HG03196 (cell line): Measurements from ENCODE around the gene RNASE13.
A peak's percentile ranks its signal among the peaks of the same experiment; 100 is the strongest.

ENCODE experiments used
- ATAC-seq: cut with Tn5 transposase; IDR thresholded peaks from one replicate; pipeline ENCODE4 v1.9.1; 2021; ENCODE audit not compliant: unreplicated experiment

The RNASE13 gene, protein sequence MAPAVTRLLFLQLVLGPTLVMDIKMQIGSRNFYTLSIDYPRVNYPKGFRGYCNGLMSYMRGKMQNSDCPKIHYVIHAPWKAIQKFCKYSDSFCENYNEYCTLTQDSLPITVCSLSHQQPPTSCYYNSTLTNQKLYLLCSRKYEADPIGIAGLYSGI

GRCh38 chr14:21034707-21035106, at the start of gene RNASE13:
Gene RNASE13, minus strand, starts transcription at chr14:21034807. Its CDS starts 519 bp downstream, at chr14:21034288.
- ATAC-seq, result no peak

DNA sequence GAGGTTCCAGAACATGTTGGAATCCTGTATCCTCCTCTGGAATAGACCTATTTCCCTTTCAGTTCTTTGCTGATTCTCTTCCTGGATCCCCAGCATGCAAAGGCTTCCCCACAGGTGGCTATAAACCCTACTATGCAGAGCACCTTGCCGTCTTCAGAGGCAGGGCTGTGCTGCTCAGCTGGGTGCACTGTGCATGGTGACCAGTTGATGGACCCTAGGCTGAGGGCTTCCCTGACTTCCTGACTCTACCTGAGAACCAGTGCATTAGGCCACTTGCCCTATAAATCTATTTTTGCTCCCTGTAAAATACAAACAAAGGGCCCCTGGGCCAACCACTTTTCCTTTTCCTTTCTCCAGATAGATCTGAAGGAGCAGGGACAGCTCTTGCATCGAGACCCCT, 49.8 kb upstream of the RNASE13 start:
- no peak for ATAC-seq

GRCh38 chr14:21083565-21084325, 49.1 kb upstream of the RNASE13 start:
- no peak for ATAC-seq

- no peak for ATAC-seq
Measured at GRCh38 chr14:21081521-21082142, 47.0 kb upstream of the RNASE13 start.

DNA sequence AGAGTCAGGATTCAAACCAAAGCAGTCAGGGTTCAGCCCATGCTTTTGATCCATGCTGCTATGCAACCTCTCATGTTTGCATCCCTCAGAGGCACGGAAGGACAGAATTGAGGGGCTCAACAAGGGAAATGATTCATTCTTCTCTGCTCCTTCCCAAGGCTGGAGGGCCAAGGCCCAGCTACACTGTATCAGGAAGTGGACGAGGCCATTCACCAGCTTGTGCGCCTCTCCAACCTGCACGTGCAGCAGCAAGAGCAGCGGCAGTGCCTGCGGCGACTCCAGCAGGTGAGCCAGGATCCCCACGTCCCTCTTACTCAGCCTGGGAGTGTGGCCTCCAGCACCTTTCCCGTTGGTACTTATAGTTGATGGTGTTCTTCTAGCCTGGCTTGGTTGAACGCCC, 44.1 kb upstream of the RNASE13 start:
- ATAC-seq, result no peak

DNA sequence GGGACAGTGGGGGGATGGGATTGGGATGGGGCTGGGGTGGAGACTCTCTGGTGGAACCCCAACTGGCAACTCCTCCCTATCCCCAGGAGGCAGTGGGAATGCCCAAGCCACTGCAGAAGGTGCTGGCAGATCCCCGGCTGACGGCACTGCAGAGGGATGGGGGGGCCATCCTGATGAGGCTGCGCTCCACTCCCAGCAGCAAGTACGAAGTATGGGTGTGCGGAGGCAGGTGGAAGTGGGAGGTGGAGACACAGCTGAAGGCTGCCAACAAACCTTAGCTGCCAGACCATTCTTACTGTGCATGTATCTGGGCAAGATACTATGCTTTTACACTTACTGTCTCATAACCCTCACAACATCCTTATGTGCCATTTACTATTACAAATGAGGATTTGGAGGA, 43.7 kb upstream of the RNASE13 start:
- no peak for ATAC-seq

- no peak for ATAC-seq
Measured at GRCh38 chr14:21077672-21078071, 43.1 kb upstream of the RNASE13 start.

- no peak for ATAC-seq
Measured at GRCh38 chr14:21075719-21076437, 41.3 kb upstream of the RNASE13 start.

DNA sequence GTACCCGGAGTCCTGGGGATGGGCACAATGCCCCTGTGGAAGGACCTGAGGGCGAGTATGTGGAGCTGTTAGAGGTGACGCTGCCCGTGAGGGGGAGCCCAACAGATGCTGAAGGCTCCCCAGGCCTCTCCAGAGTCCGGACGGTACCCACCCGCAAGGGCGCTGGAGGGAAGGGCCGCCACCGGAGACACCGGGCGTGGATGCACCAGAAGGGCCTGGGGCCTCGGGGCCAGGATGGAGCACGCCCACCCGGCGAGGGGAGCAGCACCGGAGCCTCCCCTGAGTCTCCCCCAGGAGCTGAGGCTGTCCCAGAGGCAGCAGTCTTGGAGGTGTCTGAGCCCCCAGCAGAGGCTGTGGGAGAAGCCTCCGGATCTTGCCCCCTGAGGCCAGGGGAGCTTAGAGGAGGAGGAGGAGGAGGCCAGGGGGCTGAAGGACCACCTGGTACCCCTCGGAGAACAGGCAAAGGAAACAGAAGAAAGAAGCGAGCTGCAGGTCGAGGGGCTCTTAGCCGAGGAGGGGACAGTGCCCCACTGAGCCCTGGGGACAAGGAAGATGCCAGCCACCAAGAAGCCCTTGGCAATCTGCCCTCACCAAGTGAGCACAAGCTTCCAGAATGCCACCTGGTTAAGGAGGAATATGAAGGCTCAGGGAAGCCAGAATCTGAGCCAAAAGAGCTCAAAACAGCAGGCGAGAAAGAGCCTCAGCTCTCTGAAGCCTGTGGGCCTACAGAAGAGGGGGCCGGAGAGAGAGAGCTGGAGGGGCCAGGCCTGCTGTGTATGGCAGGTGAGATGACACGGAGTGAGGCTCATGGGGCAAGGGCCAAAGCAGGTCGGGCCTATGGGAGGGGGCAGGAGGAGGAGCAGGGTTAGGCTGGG, 40.0 kb upstream of the RNASE13 start:
- ATAC-seq, result no peak

DNA sequence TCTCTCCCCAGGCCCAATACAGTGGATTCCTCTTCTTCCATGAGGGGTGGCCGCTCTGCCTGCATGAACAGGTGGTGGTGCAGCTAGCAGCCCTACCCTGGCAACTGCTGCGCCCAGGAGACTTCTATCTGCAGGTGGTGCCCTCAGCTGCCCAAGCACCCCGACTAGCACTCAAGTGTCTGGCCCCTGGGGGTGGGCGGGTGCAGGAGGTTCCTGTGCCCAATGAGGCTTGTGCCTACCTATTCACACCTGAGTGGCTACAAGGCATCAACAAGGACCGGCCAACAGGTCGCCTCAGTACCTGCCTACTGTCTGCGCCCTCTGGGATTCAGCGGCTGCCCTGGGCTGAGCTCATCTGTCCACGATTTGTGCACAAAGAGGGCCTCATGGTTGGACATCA, 39.3 kb upstream of the RNASE13 start:
- no peak for ATAC-seq

DNA sequence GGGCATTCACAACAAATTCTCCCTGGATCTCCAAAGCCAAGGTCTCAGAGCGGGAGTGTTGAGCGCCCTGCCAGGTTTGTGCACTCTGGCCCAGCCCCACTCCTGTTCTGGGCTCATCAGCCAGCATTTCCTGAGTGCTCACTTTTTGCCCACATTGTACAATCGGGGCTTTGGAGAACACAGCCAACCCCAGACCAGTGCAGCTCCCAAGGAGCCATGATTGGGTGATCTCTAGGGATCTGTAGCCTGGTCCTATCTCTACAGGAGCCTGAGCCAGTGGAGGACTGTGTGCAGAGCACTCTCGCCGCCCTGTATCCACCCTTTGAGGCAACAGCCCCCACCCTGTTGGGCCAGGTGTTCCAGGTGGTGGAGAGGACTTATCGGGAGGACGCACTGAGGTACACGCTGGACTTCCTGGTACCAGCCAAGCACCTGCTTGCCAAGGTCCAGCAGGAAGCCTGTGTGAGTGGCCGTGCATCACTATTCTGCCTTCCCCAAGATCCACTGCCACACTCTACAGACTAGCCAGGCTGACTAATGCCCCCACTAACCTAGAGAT, 38.3 kb upstream of the RNASE13 start:
- no peak for ATAC-seq

- ATAC-seq, result no peak
Measured at GRCh38 chr14:21072031-21072473, 37.4 kb upstream of the RNASE13 start.

DNA sequence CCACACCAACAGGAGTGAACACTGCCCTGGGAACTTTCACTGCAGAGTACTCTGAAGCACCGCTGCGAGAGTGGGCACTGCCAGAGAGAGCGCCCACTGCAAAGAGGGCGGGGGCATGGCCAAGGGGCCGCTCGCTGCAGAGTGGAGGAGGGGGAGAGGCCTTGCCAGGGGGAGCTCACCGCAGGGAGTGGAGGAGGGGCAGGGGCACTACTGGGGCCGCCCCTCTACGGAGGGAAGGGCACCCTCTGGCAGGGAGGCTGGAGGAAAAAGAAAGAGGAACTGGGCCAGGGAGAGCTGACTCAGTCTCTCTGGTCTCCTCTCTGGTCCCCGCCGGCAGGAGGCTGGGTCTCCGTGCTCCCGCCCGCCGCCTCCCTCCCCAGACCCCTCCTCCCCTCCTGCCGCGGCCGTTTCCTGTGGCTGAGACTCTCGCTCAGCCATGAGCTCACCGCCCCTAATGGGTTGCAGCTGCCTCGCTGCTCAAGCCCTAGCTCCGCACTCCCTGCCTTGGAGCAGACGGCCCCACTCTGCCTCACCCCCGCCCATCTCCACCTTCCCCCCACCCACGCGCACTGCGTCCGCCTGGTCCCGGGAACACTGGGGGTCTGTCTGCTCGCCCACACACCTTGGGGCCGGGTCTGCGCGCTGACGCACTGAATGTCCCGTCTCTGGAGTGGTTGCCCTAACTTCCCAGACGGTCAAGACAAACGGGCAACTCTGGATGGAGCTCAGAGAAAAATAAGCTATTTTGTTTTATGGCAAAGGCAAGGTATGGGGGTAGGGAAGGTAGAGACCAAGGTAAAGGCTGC, 36.8 kb upstream of the RNASE13 start:
- ATAC-seq, result peak; percentile 64

DNA sequence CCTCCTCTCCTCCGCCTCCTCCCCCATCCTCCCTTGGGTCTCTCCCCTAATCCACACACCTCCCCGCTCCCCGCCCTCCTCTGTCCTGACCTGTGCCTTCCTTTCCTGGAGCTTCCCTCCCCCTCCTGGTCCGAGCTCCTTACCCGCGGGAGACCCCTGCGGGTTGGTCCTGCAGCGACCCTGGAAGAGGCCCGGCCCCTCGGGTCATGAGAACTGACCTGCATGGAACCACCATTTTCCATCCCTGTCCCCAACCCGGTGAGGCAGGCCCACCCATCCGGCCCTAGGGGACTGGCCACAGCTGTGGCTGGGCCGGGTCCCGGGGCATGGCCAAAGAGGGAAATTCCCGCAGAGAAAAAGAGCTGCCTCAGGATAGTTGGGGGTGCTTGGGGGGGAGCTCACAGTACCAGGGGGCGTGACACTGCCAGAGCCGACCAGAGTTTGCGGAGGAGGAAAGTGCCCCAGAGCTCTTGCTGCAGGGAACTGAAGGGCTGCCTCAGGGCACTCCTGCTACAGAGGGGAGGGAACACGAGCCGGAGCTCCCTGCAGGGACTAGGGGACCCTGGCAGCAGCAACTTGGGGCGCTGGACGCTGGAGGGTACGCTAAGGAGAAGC, 36.1 kb upstream of the RNASE13 start:
- peak; percentile 5 for ATAC-seq

- ATAC-seq, result no peak
Measured at GRCh38 chr14:21070083-21070609, 35.5 kb upstream of the RNASE13 start, which contains the start of gene ARHGEF40. Gene ARHGEF40, plus strand, starts transcription at chr14:21070304. Its CDS starts 93 bp downstream, at chr14:21070397.

DNA sequence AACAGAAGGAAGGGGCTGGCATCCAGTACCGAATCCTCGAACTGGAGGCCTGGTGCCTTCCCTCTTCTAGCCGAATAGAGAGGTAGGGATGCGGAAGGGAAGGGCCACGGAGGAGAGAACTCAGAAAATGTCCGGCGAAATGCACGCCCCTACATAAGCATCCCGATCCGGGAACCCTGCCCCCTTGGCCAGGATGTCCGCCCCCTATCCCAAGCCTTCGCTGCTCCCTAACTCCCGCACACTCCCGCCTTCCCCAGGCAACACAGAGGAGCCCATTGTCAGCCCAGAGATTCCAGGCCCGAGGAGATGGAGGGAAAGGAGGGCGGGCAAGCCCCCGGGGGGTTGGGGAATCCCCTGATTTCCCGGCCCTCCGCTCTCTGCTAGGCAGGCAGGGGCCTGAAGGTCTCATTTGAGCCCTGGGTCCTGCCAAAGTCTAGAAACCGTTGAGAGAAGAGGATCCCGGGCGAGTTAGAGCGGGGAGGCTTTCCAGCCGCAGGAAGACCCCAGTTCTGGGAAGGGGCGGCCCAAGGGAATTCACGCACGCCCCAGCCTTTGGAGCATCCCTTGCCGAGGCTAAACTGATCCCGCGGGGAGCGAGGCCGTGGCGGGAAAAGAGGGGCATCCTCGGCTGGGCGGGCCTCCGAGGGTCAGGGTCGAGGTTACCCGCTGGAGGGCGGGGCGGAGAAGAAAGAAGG, 34.9 kb upstream of the RNASE13 start:
- ATAC-seq, result no peak

DNA sequence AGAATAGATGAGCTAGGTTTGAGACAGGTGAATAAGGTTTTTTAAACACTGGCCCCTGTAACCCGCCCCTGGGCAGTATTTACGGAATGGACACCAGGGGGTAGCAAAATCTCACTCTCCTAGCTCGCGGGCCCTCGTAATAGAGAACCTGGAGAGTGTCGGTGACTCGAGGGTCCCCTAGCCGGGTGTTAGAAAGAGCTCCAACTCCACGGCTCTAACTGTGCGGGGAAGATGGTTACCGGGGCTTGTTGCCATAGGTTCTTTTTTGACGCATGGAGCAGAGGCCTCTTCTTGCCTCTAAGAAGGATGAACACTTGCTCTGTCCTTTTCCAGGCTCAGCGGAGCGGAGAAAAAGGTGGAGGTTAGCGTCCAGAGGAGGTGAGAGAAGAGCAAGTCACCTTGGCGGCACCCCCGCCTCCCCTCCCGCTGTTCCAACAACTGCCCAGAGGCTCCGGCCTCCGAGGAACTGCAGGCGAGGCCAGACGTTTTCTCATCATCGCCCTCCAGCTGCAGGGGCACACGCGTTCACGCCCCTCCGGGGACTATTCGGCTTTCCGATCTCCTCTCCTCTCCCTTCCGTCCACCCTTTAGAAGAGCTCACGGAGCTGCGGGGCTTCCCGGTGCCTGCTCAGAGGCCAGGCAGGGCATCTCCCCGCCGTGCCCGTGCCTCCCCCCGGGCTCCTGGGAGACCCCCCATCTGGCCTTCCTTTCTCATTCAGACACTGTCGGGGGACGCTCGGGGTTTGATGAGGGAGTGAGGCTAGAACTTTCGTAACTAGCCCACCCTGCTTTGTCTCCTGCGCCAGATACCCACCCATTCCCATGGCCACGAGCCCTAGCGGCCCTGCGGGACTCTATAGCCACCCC, 34.1 kb upstream of the RNASE13 start:
- ATAC-seq, result no peak
